Kidney capillary endothelial cell (primary cell): Measurements from ENCODE around the gene SATL1.
"Not testable (repeated sequence)": the region's sequence is repeated elsewhere in the genome, so short reads cannot be mapped to it uniquely, and the experiment has no call there.

ENCODE experiments used
- DNase-seq: peaks from one replicate; pipeline ENCODE4 v3.0.0-alpha.2; 2018; ENCODE audit warnings: low spot score

The SATL1 gene

DNA sequence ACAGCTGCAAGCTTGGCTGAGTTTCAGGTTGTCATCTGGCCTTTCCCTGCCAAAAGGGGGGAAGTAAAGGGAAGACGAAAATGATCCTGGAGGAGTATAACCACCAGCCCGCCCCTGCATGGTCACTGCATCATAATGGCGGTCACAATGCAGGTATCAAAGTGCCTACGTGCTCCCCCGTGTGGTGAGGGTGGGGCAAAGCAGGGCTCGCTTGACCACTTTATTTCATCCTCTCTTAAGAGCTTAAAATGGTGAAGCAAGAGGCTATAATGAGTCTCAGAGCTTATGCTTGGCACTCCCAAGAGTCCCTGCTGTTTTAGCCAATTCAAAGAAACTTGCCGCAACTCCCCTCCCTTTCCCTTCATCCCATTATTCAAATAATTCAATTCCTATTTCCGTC is 134.3 kb downstream of the SATL1 start:
- DNase-seq, result no peak

DNA sequence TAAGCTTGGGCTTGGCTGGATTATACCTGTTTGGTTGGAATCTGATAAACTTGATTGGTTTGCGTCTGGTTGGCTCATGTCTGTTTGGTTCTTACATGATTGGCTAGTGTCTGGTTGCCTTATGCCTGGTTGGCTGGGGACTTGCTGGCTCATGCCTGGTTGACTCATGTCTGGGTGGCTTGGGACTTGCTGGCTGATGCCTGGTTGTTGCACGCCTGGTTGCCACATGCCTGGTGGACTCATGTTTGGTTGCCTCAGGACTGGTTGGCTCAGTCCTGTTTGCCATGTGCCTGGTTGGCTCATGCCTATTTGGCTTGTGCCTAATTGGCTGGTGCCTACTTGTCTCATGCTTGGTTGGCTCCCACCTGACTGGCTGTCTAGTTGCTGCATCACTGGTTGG is 135.4 kb downstream of the SATL1 start:
- DNase-seq, result no peak

DNA sequence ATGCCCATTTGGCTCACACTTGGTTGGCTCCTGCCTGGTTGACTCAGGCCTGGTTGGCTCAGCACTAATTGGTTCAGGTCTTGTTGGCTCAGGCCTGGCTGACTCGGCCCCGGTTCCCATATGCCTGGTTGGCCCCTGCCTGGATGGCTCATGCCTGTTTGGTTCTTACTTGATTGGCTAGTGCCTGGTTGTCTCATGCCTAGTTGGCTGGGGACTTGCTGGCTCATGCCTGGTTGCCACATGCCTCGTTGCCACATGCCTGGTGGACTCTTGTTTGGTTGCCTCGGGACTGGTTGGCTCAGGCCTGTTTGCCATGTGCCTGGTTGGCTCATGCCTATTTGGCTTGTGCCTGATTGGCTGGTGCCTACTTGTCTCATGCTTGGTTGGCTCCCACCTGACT is 136.2 kb downstream of the SATL1 start:
- no peak for DNase-seq

DNA sequence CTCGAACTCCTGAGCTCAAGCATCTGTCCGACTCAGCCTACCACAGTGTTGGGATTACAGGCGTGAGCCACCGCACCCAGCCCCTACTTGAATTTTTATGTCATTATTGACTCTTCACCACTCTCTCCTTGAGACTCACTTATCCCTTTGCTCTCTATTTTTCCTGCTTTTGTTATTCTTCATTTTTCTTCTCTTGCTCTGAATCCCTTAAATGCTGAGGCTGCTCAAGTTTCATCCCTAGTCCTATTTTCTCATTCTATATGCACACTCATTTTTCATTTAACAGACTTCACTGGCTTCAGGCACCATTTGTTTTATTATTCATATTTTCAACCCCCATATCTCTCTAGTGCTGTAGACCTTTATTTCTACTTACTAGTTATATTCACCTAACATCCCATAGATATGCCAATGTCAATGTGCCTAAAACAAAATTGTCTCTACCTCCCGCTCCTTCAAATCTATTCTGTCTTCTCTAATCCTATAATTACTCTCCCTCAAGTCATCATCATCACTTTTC is 154.2 kb downstream of the SATL1 start:
- no peak for DNase-seq

DNA sequence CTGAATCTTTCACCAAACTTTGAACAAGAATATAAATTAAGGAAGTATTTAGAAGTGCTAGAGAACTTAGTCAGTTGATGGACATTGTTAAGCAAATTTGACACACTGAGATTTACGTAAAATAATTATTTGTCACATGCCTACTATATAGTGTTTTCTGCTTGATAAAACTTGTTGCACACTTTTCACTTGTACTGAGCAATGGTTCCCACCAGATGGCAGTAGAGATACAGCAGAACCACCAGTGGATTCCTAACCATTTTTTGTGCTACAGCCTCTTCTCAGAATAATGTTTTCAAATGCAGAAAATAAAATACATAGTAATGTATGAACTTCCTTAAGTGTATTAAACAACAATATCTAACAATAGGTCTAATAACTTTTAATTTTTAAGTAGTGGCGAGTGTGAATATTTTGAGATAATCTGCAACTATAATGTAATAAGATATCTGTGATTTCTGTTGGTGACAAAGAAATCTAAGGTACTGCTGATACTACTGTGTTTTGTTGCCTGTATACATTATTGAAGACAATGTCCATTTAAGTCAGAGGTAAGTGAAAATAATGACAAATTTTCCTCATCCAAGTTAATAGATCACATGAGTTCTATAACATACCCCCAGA is 158.7 kb downstream of the SATL1 start:
- peak; percentile 40 for DNase-seq

DNA sequence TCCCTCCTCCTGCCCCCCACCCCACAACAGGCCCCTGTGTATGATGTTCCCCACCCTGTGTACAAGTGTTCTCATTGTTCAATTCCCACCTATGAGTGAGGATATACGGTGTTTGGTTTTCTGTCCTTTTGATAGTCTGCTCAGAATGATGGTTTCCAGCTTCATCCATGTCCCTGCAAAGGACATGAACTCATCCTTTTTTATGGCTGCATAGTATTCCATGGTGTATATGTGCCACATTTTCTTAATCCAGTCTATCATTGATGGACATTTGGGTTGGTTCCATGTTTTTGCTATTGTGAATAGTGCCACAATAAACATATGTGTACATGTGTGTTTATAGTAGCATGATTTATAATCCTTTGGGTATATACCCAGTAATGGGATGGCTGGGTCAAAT is 166.3 kb downstream of the SATL1 start:
- DNase-seq, result not testable (repeated sequence)

DNA sequence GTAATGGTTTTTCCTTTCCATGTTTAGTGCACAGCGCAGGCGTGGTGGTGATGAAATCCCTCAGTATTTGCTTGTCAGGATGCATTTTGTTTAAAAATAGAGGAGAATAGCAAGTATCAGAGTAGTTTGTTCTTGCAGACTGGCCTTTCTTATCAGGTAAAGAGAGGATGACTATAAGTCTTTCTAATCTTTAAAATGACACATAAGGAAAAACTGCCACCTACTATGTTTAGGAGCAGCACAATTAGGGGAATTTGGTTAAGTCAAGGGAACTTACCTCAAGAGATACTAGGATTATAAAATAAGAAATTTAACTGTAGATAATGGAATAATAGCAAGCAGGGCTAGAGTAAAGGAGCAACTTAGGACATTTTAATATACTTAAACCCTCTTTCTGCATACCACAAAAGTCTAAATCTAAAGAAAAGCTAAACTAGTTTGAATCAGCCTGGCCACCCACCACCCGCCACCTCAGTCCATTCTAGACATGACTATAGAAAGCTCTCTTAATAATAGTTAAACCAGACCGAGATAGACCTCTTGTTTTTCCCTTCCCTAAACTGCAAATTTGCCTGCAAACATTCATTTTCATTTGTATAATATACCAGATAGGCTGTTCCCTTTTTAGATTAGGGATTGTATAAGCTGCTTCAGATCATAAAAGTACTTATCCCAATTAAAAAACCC is 177.9 kb downstream of the SATL1 start:
- DNase-seq, result no peak

DNA sequence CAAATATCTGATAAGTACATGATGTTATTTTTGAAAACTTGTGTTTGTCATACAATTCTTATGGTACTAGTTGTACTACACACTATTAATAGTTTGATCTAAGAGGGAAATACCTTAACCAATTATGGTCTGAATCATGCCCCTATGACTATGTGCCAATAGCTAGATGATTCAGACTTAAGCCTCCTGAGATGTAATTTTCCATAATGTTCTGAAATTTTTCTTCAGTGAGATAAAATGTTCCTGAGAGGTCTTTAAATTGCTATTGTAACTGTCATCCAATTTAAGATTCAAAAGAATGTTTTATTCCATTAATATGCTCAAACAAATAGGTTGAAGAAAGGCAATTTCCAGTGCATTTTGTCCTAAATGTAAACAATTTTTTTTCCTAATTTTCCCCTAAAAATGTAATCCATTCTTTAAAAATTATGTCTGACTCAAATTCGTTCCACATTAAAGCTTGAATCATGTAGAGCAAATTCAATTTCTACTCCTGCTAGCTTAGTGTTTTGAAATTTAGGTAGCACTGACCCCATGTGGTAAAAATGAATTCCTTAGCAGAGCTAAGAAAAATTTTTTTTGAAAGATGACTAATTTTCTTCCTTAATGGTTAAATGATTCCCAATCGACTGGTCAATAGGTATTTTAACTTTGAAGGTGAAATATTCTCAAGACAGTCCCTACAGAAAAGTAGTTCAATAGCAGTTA is 190.8 kb downstream of the SATL1 start:
- peak; percentile 26 for DNase-seq

DNA sequence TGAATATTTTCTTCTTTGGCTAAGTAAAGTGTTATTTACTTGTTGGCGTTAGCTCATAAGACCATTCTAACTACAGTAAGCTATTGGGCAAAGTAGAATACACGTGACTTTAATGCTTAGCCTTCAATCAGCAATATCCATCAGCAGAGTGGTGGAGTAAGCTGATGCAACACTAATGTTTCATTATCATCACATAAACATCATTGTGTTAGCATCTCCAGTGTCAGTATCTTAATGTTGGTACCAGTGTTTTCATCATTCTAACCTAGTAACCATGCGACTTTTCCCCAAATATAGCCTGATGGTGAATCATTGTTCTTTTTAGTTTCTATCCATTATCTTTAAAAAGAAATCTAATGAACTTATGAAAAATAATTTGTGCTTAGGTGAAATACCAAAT is 191.4 kb downstream of the SATL1 start:
- DNase-seq, result peak; percentile 1

DNA sequence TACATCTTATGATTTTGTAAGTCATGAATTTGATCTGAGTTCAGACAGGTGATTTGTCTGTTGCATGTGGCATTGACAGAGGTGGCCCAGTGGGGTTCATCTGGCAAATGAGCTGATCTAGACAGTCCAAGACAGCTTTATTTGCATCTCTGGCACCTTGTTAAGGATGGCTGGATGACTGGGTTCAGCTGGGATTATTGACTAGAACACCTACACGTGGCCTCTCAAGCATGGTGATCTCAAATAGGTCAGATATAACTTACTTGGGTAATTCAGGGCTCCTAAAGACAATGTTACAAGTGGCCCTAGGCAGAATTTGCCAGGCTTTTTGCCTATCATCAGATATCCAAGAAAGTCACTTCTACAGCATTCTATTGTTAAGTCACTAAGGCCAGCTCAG is 192.0 kb downstream of the SATL1 start:
- no peak for DNase-seq
